GM23338 (cell line): ENCODE results near the gene RINL.

Experiments used
- CTCF ChIP-seq, 2 experiments: fragments of 200-600 bp in 1 of 2; sonication (generic) in 1 of 2; conservative IDR thresholded peaks; 2 replicates each; pipeline versions ENCODE4 v1.5.1 to v1.6.1; 2016 to 2017; ENCODE audit warnings: antibody characterized with exemption in 2 of 2, low read depth in 2 of 2, mild to moderate bottlenecking in 2 of 2, moderate library complexity in 1 of 2
- JUNB ChIP-seq: IDR thresholded peaks from one replicate; pipeline ENCODE4 v1.6.1; 2016; ENCODE audit warnings: antibody characterized with exemption; ENCODE audit not compliant: unreplicated experiment

- TF ChIP-seq CTCF (conservative IDR thresholded peaks at IDR 0.05; ENCODE audit: low read depth in 2 of 2) (no peak), JUNB (no peak)
Measured at GRCh38 chr19:38888876-38889275, 10.8 kb upstream of the RINL start.
